Measurements from ENCODE around the gene UTP14C. TPM values are rescaled to one million over a fixed set of nuclear protein-coding genes. Genes with fewer than 3 reads are reported as not detected.

UTP14C gene
- total and polyA plus RNA-seq, 11 donors: 3.1 to 15.4 (median 11.9) TPM

- no peaks in the 10 kb centered on the region for H3K9me3 ChIP-seq
- TF ChIP-seq POLR2A (IDR thresholded peaks at IDR 0.05): no peak
- no peak for TF ChIP-seq CTCF (IDR thresholded peaks at IDR 0.05)
- DNase-seq: no peak
- no peak overlapping the region for H3K4me3 ChIP-seq
- ATAC-seq: peak in 1 of 4 donors; percentile 33
- peaks cover 0 to 13% (median 0%) of the 10 kb centered on the region in 12 donors for H3K4me1 ChIP-seq
- H3K27me3 ChIP-seq: no peaks in the 10 kb centered on the region
- intact Hi-C loops (cut with DNase I): loop anchor here in 8 of 10 donors (5.0 to 10.0 kb wide), 5 partner anchors 123 to 448 kb away; partner anchors contain the start of genes NEK5 (in 6 of the 8) and VPS36 (in 1 of the 8)
- 87 to 92% (median 88%) methylated on average over 7 of the region's 7 CpGs for WGBS, 4 donors
- no peaks in the 10 kb centered on the region for H3K36me3 ChIP-seq
- no peak overlapping the region for H3K27ac ChIP-seq
Observed at GRCh38 chr13:52004511-52005170, 19.9 kb upstream of the UTP14C start.

GRCh38 chr13:52005841-52006522 is 18.5 kb upstream of the UTP14C start:
- Histone ChIP-seq H3K36me3 (no peaks in the 10 kb centered on the region), H3K27me3 (peaks cover 0 to 2% (median 0%) of the 10 kb centered on the region in 9 donors), H3K4me3 (no peak overlapping the region), H3K27ac (no peak overlapping the region), H3K4me1 (peaks cover 0 to 15% (median 9%) of the 10 kb centered on the region in 12 donors), H3K9me3 (no peaks in the 10 kb centered on the region)
- no peak for TF ChIP-seq CTCF (IDR thresholded peaks at IDR 0.05)
- TF ChIP-seq POLR2A (IDR thresholded peaks at IDR 0.05): no peak
- no peak for DNase-seq
- ATAC-seq: no peak
- 91 to 96% (median 95%) methylated on average over 13 of the region's 13 CpGs for WGBS, 4 donors
- intact Hi-C loops (cut with DNase I): loop anchor here in 3 of 10 donors (2.0 to 10.0 kb wide), 3 partner anchors 123 to 199 kb away; partner anchors contain the start of gene NEK5 (in 1 of the 3)

GRCh38 chr13:52006523-52007245 is 17.8 kb upstream of the UTP14C start:
- intact Hi-C loops (cut with DNase I): loop anchor here in 3 of 10 donors (2.0 to 10.0 kb wide), 3 partner anchors 122 to 198 kb away; partner anchors contain the start of gene NEK5 (in 1 of the 3)

More at GRCh38 chr13:52006523-52007245, 17.8 kb upstream of the UTP14C start:
- H3K36me3 ChIP-seq: no peaks in the 10 kb centered on the region
- no peak for ATAC-seq
- no peak overlapping the region for H3K27ac ChIP-seq
- peaks cover 0 to 17% (median 9%) of the 10 kb centered on the region in 12 donors for H3K4me1 ChIP-seq
- TF ChIP-seq POLR2A (IDR thresholded peaks at IDR 0.05) (no peak), CTCF (IDR thresholded peaks at IDR 0.05) (no peak)
- H3K27me3 ChIP-seq: peaks cover 0 to 9% (median 0%) of the 10 kb centered on the region in 9 donors
- WGBS, 4 donors: 90 to 91% (median 90%) methylated on average over 8 of the region's 8 CpGs
- no peak overlapping the region for H3K4me3 ChIP-seq
- DNase-seq: no peak
- H3K9me3 ChIP-seq: no peaks in the 10 kb centered on the region

All from heart left ventricle (tissue), 16 donors.